HEK293 (cell line): ENCODE measurements around the gene VAV3.

Source experiments
- CTCF ChIA-PET: fragments of 350-600 bp; formaldehyde crosslinking; extraction: SDS; loops from one replicate; lab custom pipeline; 2021; ENCODE audit warnings: antibody characterized with exemption; lab: Yijun Ruan, JAX
- POLR2A ChIA-PET: fragments of 300-600 bp; formaldehyde crosslinking; extraction: SDS; loops from one replicate; lab custom pipeline; 2020; ENCODE audit warnings: antibody characterized with exemption, inconsistent platforms; lab: Yijun Ruan, JAX
- H3K27ac ChIP-seq: fragments of 200-500 bp; sonication (Bioruptor generic); 2 replicates; pipeline ENCODE4 v1.5.1; 2014; ENCODE audit warnings: low read depth, low read length, control low read depth, inconsistent platforms; ENCODE audit errors: extremely low read depth
- H3K36me3 ChIP-seq, 2 experiments: fragments of 200-500 bp in 1 of 2; sonication (Bioruptor generic) in 1 of 2; 1 replicate in 1 of 2; 2 replicates in 1 of 2; pipeline ENCODE4 v1.5.1; 2014 to 2017; ENCODE audit warnings: inconsistent platforms in 2 of 2, low read length in 2 of 2; ENCODE audit not compliant: control insufficient read depth in 2 of 2, insufficient read depth in 1 of 2
- H3K4me1 ChIP-seq: fragments of 200-500 bp; sonication (Bioruptor generic); 2 replicates; pipeline ENCODE4 v1.5.1; 2014; ENCODE audit warnings: mild to moderate bottlenecking, low read length, inconsistent platforms; ENCODE audit not compliant: control insufficient read depth, insufficient read depth
- H3K4me3 ChIP-seq: 2 replicates; pipeline ENCODE4 v1.5.1; 2011; ENCODE audit warnings: low read depth, mild to moderate bottlenecking, control low read depth, low read length, moderate library complexity
- H3K9me3 ChIP-seq: fragments of 200-500 bp; sonication (Bioruptor generic); 2 replicates; pipeline ENCODE4 v1.5.1; 2014; ENCODE audit warnings: low read depth, low read length, inconsistent platforms; ENCODE audit not compliant: control insufficient read depth, insufficient read depth
- KLF9 ChIP-seq: fragments of 450-650 bp; formaldehyde crosslinking; IDR thresholded peaks from 2 replicates; pipeline ENCODE4 v1.5.1; 2016; ENCODE audit warnings: missing biosample characterization, missing genetic modification characterization, low read depth
- SP7 ChIP-seq: fragments of 450-650 bp; formaldehyde crosslinking; IDR thresholded peaks from 2 replicates; pipeline ENCODE4 v1.5.1; 2016; ENCODE audit warnings: missing biosample characterization, missing genetic modification characterization
- TCF7L2 ChIP-seq: IDR thresholded peaks from 2 replicates; pipeline ENCODE4 v1.6.1; 2011; ENCODE audit warnings: low read depth, mild to moderate bottlenecking, inconsistent platforms, low read length, moderate library complexity, borderline replicate concordance
- YY2 ChIP-seq: fragments of 450-650 bp; formaldehyde crosslinking; IDR thresholded peaks from 2 replicates; pipeline ENCODE4 v1.5.1; 2016; ENCODE audit warnings: missing biosample characterization, missing genetic modification characterization
- ZBTB7A ChIP-seq: fragments of 450-650 bp; formaldehyde crosslinking; IDR thresholded peaks from 2 replicates; pipeline ENCODE4 v1.5.1; 2016; ENCODE audit warnings: low read depth, missing biosample characterization, missing genetic modification characterization
- ZBTB8A ChIP-seq: fragments of 450-650 bp; formaldehyde crosslinking; IDR thresholded peaks from 2 replicates; pipeline ENCODE4 v1.5.1; 2016; ENCODE audit warnings: missing biosample characterization, missing genetic modification characterization
- ZNF324 ChIP-seq: fragments of 450-650 bp; formaldehyde crosslinking; IDR thresholded peaks from 2 replicates; pipeline ENCODE4 v1.5.1; 2016; ENCODE audit warnings: missing biosample characterization, missing genetic modification characterization
- ZNF335 ChIP-seq: fragments of 450-650 bp; formaldehyde crosslinking; conservative IDR thresholded peaks from 2 replicates; pipeline ENCODE4 v1.5.1; 2016; ENCODE audit warnings: missing biosample characterization, missing genetic modification characterization
- ZNF394 ChIP-seq: fragments of 450-650 bp; formaldehyde crosslinking; IDR thresholded peaks from 2 replicates; pipeline ENCODE4 v1.5.1; 2016; ENCODE audit warnings: missing biosample characterization, missing genetic modification characterization, mild to moderate bottlenecking, moderate library complexity, borderline replicate concordance
- ZNF558 ChIP-seq: fragments of 450-650 bp; formaldehyde crosslinking; IDR thresholded peaks from 2 replicates; pipeline ENCODE4 v1.5.1; 2016; ENCODE audit warnings: missing biosample characterization, missing genetic modification characterization
- ZNF596 ChIP-seq: fragments of 450-650 bp; IDR thresholded peaks from 2 replicates; pipeline ENCODE4 v1.5.0; 2018; ENCODE audit warnings: missing biosample characterization, mild to moderate bottlenecking, missing genetic modification characterization, moderate library complexity
- ZNF629 ChIP-seq: fragments of 450-650 bp; formaldehyde crosslinking; IDR thresholded peaks from 2 replicates; pipeline ENCODE4 v1.5.1; 2017; ENCODE audit warnings: missing biosample characterization, missing genetic modification characterization
- ZNF660 ChIP-seq: fragments of 450-650 bp; IDR thresholded peaks from 2 replicates; pipeline ENCODE4 v1.5.1; 2018; ENCODE audit warnings: missing biosample characterization, mild to moderate bottlenecking, missing genetic modification characterization
- ZSCAN23 ChIP-seq: fragments of 450-650 bp; formaldehyde crosslinking; IDR thresholded peaks from 2 replicates; pipeline ENCODE4 v1.5.1; 2016; ENCODE audit warnings: missing biosample characterization, missing genetic modification characterization
- TF ChIP-seq, protein P1 (sequence below): fragments of 450-650 bp; formaldehyde crosslinking; IDR thresholded peaks from 2 replicates; pipeline ENCODE4 v1.5.1; 2016; ENCODE audit warnings: missing biosample characterization, missing genetic modification characterization
- TF ChIP-seq, protein P2 (sequence below): fragments of 450-650 bp; formaldehyde crosslinking; IDR thresholded peaks from 2 replicates; pipeline ENCODE4 v1.5.1; 2017; ENCODE audit warnings: missing biosample characterization, missing genetic modification characterization
- TF ChIP-seq, protein P3 (sequence below): fragments of 450-650 bp; formaldehyde crosslinking; IDR thresholded peaks from 2 replicates; pipeline ENCODE4 v1.5.1; 2016; ENCODE audit warnings: missing biosample characterization, missing genetic modification characterization
- TF ChIP-seq, protein P4 (sequence below): fragments of 450-650 bp; formaldehyde crosslinking; IDR thresholded peaks from 2 replicates; pipeline ENCODE4 v1.5.0; 2017; ENCODE audit warnings: missing biosample characterization, missing genetic modification characterization, borderline replicate concordance
- TF ChIP-seq, protein P5 (sequence below): fragments of 450-650 bp; formaldehyde crosslinking; IDR thresholded peaks from 2 replicates; pipeline ENCODE4 v1.5.1; 2016; ENCODE audit warnings: missing biosample characterization, missing genetic modification characterization

VAV3 gene

DNA sequence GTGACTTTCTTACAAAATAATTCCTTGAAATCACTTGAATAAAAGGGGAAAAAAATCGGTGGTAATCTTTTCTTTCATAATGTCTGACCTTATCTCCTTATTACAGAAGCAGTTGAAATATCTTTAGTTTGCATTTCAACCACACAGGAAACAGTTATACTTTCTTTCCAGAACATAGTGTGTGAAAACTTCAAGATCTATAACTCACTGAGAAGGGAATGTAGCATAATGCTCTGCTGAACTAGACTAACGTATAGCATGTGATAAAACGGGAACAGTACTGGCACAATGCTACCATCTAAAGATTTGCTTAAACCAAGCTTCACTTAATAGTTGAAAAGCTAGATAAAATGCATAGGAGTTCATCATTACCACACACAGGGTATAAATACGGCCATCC is 45.0 kb downstream of the VAV3 start:
- TF ChIP-seq, protein P1, sequence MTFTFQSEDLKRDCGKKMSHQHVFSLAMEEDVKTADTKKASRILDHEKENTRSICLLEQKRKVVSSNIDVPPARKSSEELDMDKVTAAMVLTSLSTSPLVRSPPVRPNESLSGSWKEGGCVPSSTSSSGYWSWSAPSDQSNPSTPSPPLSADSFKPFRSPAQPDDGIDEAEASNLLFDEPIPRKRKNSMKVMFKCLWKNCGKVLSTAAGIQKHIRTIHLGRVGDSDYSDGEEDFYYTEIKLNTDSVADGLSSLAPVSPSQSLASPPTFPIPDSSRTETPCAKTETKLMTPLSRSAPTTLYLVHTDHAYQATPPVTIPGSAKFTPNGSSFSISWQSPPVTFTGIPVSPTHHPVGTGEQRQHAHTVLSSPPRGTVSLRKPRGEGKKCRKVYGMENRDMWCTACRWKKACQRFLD (tag by site-specific recombination): no peak
- no peak for TF ChIP-seq ZBTB8A (tag by site-specific recombination)
- TF ChIP-seq ZNF335 (tag by site-specific recombination): no peak
- TF ChIP-seq YY2 (tag by site-specific recombination): no peak
- TF ChIP-seq, protein P2, sequence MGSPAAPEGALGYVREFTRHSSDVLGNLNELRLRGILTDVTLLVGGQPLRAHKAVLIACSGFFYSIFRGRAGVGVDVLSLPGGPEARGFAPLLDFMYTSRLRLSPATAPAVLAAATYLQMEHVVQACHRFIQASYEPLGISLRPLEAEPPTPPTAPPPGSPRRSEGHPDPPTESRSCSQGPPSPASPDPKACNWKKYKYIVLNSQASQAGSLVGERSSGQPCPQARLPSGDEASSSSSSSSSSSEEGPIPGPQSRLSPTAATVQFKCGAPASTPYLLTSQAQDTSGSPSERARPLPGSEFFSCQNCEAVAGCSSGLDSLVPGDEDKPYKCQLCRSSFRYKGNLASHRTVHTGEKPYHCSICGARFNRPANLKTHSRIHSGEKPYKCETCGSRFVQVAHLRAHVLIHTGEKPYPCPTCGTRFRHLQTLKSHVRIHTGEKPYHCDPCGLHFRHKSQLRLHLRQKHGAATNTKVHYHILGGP (tag by site-specific recombination): no peak
- no peak for TF ChIP-seq ZNF558 (tag by site-specific recombination)
- TF ChIP-seq ZNF596 (tag by site-specific recombination): no peak
- H3K27ac ChIP-seq: no peak overlapping the region
- H3K9me3 ChIP-seq: no peaks in the 10 kb centered on the region
- H3K36me3 ChIP-seq: no peaks in the 10 kb centered on the region
- no peak overlapping the region for H3K4me3 ChIP-seq
- ChIA-PET CTCF (interaction anchor here (1.4 kb wide), 1 partner anchor 206 kb away, joined by 4 read pairs; no protein-coding TSS in a partner anchor), POLR2A (no interaction called here)
- peaks cover 4% of the 10 kb centered on the region; the same call in 1 of the 2 replicates for H3K4me1 ChIP-seq

DNA sequence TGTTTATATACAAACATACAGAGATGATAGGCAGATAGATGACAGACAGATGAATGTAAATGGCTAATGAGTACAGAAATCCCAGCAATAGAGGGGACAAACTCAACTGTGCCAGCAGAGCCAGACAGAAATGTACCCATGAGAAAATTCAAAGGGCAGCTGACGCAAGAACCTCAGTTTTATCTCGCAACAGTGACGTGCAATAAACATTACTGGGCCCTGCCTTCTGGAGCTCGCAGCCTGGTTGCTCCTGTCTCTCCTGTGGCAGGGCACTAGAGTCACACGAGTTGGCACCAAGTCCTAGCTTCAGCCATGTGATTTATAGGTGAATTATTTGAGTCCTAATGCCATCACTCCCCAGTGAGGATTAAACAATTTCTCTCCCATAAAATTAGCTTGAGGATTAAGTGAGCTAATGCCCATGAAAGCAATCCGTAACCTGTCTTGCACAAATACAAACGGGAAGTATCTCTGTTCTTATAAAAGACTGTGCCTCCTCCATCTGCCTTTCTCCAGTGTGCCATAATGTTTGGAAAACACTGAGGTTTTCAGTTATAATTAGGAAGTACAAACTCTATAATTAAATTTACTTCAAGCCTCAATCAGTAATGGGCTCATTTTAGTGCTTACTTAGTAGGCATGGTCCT is 50.7 kb downstream of the VAV3 start:
- TF ChIP-seq ZSCAN23 (tag by site-specific recombination): no peak
- peak; percentile 47; the same call in 1 of the 2 replicates for TF ChIP-seq SP7 (tag by site-specific recombination)
- TF ChIP-seq ZBTB7A: no peak
- TF ChIP-seq ZNF629 (tag by site-specific recombination): no peak
- TF ChIP-seq TCF7L2: no peak
- TF ChIP-seq ZNF394 (tag by site-specific recombination): no peak
- ChIA-PET POLR2A (no interaction called here), CTCF (no interaction called here)
- no peaks in the 10 kb centered on the region; the same call in 1 of the 2 replicates for H3K4me1 ChIP-seq
- no peaks in the 10 kb centered on the region for H3K9me3 ChIP-seq
- H3K27ac ChIP-seq: no peak overlapping the region
- no peak overlapping the region for H3K4me3 ChIP-seq
- H3K36me3 ChIP-seq: no peaks in the 10 kb centered on the region

DNA sequence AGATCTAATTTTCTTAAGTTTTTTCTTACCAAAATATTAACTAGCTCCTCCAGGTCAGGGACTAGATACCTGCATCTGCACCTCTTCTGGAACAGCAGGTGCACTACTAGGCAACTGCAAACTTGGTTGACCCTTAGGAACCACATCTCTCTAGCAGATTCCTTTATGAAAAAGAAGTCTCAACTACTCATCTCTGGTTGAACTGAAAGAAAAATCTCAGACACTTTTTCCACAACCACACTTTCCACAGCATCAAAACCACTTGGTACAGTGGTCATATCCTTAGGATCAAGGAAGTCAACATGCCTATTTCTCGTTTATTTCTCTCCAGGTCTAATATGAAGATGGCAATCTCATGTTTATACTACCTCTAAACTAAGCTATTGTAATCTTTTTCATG is 52.3 kb downstream of the VAV3 start:
- ChIA-PET POLR2A (no interaction called here), CTCF (no interaction called here)
- Histone ChIP-seq H3K9me3 (no peaks in the 10 kb centered on the region), H3K4me3 (no peak overlapping the region), H3K27ac (no peak overlapping the region), H3K4me1 (no peaks in the 10 kb centered on the region; the same call in 1 of the 2 replicates), H3K36me3 (no peaks in the 10 kb centered on the region)
- TF ChIP-seq, protein P3, sequence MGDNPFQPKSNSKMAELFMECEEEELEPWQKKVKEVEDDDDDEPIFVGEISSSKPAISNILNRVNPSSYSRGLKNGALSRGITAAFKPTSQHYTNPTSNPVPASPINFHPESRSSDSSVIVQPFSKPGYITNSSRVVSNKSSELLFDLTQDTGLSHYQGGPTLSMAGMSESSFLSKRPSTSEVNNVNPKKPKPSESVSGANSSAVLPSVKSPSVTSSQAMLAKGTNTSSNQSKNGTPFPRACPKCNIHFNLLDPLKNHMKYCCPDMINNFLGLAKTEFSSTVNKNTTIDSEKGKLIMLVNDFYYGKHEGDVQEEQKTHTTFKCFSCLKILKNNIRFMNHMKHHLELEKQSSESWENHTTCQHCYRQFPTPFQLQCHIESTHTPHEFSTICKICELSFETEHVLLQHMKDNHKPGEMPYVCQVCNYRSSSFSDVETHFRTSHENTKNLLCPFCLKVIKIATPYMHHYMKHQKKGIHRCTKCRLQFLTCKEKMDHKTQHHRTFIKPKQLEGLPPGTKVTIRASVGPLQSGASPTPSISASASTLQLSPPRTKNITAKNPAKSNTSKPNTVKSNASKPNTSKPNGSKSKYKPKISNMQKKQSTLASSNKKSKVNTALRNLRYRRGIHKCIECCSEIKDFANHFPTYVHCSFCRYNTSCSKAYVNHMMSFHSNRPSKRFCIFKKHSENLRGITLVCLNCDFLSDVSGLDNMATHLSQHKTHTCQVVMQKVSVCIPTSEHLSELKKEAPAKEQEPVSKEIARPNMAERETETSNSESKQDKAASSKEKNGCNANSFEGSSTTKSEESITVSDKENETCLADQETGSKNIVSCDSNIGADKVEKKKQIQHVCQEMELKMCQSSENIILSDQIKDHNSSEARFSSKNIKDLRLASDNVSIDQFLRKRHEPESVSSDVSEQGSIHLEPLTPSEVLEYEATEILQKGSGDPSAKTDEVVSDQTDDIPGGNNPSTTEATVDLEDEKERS (tag by site-specific recombination): no peak
- TF ChIP-seq, protein P4, sequence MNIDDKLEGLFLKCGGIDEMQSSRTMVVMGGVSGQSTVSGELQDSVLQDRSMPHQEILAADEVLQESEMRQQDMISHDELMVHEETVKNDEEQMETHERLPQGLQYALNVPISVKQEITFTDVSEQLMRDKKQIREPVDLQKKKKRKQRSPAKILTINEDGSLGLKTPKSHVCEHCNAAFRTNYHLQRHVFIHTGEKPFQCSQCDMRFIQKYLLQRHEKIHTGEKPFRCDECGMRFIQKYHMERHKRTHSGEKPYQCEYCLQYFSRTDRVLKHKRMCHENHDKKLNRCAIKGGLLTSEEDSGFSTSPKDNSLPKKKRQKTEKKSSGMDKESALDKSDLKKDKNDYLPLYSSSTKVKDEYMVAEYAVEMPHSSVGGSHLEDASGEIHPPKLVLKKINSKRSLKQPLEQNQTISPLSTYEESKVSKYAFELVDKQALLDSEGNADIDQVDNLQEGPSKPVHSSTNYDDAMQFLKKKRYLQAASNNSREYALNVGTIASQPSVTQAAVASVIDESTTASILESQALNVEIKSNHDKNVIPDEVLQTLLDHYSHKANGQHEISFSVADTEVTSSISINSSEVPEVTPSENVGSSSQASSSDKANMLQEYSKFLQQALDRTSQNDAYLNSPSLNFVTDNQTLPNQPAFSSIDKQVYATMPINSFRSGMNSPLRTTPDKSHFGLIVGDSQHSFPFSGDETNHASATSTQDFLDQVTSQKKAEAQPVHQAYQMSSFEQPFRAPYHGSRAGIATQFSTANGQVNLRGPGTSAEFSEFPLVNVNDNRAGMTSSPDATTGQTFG (tag by site-specific recombination): no peak
- no peak for TF ChIP-seq ZNF660
- TF ChIP-seq ZNF324: no peak
- TF ChIP-seq KLF9 (tag by site-specific recombination): no peak
- TF ChIP-seq, protein P5, sequence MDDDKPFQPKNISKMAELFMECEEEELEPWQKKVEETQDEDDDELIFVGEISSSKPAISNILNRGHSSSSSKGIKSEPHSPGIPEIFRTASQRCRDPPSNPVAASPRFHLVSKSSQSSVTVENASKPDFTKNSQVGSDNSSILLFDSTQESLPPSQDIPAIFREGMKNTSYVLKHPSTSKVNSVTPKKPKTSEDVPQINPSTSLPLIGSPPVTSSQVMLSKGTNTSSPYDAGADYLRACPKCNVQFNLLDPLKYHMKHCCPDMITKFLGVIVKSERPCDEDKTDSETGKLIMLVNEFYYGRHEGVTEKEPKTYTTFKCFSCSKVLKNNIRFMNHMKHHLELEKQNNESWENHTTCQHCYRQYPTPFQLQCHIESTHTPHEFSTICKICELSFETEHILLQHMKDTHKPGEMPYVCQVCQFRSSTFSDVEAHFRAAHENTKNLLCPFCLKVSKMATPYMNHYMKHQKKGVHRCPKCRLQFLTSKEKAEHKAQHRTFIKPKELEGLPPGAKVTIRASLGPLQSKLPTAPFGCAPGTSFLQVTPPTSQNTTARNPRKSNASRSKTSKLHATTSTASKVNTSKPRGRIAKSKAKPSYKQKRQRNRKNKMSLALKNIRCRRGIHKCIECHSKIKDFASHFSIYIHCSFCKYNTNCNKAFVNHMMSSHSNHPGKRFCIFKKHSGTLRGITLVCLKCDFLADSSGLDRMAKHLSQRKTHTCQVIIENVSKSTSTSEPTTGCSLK (tag by site-specific recombination): no peak
